ENCODE results near the gene MFAP2.

MFAP2 gene, protein sequence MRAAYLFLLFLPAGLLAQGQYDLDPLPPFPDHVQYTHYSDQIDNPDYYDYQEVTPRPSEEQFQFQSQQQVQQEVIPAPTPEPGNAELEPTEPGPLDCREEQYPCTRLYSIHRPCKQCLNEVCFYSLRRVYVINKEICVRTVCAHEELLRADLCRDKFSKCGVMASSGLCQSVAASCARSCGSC

DNA sequence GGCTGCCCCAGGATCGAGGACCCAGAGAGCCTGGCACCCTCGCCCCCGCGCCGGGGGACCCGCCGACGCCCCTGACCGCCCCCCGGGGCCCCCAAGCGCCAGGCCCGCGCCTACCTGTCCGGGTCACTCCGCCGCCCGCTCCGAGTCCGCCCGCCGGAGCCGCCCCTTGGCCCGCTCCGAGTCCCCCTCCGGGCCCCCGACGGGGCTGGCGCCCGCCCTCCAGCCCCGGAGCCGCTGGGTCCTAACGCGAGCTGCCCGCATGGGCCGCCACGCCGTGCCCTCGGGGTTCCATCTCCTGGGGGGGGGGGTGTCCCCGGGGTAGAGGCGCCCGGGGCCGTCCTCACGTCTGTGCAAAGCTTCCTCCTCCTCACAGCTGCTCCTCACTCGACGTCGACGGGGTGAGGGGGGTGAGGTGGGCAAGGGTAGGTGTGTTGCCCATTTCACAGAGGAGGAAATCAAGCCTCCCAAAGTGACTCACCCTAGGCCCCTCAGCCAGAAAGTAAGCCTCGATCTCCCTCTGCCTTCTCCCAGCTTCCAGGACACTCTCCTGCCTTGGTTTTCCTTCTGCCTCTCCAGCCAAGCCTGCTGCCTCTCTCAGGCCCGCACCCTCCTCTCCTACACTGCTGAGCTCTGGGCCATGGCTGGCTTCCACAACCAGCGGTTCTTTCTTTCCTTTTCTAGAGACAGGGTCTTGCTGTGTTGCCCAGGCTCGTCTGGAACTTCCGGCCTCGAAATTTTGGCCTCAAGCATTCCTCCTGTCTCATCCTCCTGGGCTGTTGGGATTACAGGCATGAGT is at the start of gene MFAP2:
MFAP2 (minus strand) TSS at position 148 of the 796 bp plus-strand sequence. CDS start 2,347 bp downstream, outside the sequence.
- peak; percentile 29 for DNase-seq

DNA sequence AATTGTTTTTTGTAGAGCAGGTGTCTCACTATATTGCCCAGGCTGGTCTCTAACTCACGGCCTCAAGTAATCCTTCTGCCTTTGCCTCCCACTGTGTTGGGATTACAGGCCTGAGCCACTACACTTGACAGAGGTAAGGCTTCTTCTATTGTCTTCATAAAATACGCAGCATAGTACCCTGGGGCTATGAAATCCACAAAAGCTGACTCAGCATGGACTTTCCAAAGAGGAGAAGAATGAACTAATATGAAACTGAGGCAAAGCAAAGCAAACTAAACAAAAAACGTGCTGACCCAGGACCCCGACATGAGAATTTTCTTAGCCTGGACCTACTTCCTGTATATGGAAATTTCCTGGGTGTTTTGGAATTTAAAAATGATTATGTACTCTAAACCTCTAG is 49.8 kb upstream of the MFAP2 start:
- no peak for DNase-seq

- DNase-seq, result no peak
Measured at GRCh38 chr1:17028662-17029188, 48.3 kb upstream of the MFAP2 start.

DNA sequence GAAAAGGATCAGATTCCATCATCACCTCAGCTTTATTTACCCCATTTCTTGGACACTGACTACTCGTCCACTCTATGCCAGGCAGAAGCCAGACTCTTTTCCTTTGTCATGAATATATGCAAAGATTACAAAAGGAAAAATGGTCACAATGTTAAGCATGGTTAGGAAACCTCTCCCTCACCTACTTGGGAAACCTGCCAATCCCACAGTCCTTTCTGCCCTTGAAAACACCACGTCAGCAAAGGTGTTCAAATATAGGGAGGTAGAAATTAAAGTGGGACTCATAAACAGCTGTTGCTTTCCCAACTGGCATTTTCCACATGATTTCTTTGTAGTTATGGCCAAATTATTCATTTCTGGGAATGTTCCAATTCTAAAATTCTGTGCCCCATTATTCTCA is 47.5 kb upstream of the MFAP2 start:
- DNase-seq, result peak; percentile 26

DNA sequence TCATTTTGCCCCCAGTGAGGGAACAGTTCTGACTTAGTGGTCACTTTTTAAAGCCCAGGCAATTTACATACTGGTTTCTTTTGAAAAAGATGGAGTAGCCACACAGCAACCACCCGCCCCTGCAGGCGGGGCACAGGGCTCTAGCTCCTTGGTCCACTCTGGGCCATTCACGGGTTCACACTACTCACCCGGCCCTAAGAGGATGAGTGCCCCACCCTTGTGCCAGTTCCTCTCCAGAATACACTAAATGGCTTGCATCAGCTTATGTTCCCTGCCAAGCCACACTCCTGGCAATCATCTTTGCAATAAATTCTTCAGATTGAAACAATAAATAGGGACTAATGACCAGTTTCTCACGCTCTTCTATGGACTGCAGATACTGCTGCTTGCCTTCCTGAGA is 47.0 kb upstream of the MFAP2 start:
- no peak for DNase-seq

DNA sequence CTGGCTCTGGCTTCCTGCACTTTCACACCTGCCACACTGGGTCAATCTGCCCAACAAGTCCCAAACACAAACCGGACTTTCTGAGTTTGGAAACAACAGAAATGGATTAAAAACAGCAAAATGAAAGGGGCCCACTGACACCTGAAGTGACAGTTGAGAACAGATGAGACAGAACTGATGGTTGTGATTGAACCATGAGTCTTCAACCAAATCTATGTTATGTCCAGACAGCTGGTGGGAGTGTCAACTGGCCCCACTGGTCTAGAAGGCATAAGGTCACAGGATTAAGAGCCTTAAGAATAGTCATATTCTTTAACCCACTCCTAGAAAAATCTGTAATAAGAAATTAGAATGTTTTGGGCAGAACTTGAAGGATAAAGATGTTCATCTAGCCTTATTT is 44.3 kb upstream of the MFAP2 start:
- DNase-seq, result no peak

DNA sequence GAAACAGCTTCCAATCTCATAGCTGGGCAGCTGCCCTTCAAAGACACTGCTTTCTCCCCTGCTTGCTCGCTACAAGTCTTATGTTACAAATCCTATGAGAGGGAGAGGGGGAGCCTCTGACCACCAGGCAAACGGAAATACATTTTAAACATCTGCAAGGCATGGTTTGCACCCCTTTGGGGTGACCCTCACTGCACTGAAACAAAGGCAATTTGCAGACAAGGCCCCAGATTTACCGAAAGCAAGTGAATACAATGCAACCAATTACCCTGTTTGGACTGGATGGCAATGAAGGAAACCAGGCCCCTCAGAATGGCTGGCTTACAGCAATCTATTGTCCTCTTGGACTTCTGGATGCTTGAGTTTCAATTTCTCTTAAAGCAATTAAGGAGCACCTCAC is 43.2 kb upstream of the MFAP2 start:
- DNase-seq, result no peak

- DNase-seq, result no peak
Measured at GRCh38 chr1:17023102-17023501, 42.7 kb upstream of the MFAP2 start.

DNA sequence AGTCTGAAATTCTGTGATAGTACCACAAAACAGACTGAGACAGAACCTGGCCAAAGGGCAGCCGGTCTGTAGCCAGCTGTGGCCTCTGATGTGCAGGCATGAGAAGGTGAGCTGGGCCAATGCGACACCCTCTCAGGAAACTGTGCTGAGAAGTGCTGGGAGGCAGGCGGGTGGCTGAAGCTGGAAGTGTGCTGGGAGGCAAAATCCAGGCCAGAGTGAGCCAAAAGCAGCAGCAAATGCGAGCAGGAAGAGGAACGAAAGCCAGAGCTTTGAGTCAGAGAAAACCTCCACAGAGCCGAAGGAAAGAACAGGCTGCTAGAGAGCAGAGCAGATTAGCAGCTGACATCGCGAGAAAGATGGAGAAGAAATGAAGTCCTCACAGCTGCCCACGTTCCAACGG is 41.5 kb upstream of the MFAP2 start:
- no peak for DNase-seq

DNA sequence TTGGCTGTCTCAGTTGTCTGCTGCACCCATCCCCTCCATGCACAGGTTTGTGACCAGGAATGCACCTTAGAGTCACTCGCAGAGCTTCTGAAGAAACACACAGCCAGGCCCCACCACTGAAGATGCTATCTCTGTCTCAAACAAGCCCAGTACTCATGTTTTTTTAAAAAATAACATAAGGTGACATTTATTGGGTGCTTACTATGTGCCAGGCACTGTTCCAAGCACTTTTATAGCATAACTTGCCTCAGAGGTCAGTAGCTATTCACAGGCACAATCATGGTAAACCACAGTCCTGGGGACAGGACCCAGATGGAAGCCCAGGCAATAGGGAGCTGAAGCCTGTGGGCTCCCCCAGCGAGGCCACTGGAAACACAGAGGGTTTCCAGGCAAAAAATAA is 40.1 kb upstream of the MFAP2 start:
- DNase-seq, result no peak

DNA sequence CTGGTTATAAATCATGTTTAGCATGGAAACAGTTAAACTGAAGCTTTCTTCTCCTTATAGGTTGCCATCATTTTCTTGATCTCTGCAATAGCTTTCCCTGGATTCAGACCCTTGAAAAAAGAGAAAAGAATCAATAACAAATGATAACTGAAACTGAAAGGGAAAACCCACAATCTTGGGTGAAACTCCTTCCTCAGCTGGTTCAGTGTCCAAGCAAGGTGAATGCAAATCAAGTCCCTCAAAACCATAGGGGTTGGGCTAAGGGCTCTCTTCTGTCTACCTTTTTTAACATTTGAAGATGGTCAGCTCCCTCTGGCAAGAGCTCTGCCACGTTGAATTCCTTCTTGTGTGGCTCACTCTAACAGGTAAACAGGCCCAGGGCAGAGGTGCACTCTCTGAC is 38.4 kb upstream of the MFAP2 start:
- no peak for DNase-seq

- no peak for DNase-seq
Measured at GRCh38 chr1:17017435-17017834, 37.0 kb upstream of the MFAP2 start.

- no peak for DNase-seq
Measured at GRCh38 chr1:17016317-17016661, 35.9 kb upstream of the MFAP2 start.

- DNase-seq, result no peak
Measured at GRCh38 chr1:17014671-17015567, 34.5 kb upstream of the MFAP2 start.

DNA sequence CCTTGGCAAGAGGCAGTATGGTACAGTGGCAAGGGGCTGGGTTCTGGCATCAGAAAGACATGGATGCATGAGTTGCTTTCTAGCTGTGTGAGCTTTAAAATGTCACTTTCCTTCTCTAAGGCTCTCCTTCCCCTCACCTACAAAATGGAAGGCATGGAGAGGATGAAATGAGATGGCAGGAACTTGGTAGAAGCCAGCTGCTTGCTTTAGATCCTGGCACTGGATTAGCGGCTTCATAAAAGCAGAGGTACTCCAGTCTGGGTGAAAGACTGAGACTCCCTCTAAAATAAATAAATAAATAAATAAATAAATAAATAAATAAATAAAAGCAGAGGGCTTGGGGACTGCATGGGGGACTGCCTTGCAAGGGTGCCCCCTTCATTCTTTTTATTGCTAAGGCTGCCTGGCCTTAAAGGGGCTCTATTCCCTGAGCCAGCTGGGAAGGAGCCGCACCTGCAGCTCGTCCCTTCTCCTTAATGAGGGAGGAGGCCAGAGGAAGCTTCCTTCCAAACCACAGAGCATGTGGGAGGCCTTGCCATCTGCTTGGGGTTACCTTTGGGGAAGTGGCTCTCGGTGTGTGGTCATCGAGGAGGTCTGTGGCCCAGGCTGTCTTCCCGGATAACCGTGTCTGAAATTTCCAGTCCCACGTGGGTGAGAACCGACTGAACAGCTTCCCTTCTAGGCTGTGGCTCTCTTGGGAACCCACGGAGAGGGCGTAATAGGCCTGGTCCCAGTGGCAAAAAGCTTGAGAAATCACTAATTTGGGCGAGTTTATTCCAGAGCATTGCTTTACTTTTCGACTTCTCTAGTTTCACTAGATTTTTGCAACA is 33.3 kb upstream of the MFAP2 start:
- no peak for DNase-seq

- DNase-seq, result no peak
Measured at GRCh38 chr1:17012775-17013490, 32.5 kb upstream of the MFAP2 start.

DNA sequence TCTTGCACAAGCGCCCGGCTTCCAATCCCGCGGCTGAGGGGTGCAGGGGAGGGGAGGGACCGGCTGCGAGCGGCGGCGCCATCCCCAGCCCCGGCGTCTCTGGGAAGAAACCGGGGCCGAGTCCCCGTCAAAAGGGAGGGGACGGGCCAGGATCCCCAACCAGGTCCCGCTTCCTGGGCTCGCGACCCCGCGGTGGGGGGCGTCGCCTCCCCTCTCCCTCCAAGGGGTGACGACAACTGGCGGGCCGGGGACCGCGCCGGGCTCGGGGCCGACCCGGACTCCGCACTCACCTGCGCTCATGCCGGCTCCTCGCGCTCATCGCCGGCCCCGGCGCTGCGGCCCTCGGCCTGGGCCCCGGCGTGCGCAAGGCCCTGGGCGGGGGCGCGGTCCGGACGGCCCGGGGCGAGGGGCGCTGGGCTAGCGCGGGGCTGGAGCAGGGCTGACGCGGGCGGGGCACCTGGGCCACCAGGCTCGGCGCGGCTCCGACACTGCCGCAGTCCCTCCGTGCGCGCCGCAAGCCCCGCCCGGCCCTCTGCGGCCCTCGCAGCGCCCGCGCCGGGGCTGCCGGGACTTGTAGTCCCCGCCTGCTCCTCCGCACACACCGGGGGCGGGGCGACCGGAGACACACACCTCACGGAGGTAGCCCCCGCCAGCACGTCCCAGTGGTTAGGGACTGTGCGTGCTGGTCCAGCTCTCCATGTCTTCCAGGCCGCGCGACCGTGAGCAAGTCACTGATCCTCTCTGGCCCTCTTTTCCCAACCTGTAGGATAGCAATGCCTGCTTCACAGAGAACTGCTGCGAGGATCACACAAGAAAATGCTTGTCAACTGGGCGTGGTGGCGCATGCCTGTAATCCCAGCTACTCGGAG is 31.3 kb upstream of the MFAP2 start, which contains the start of gene ATP13A2:
ATP13A2 (minus strand) TSS at position 490 of the 869 bp plus-strand sequence; CDS start at position 300, 190 bp downstream.
- DNase-seq, result peak; percentile 86

DNA sequence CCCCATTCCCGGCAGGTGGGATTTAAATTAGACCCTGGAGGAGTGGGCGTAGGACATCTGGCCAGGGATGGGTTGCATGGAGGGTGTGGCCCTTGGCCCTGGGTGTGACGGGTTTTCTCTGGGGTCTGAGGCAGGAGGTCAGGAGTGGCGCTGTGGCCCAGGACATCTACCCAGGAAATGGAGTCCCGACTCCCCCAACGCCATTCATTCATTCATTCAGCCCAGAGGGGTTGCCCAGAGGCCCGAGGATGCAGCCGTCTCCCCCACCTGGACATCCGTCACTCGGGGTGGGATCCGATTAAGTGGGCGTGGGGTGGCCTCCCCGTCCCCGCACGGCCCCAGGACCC is 30.6 kb upstream of the MFAP2 start:
- DNase-seq, result no peak

GRCh38 chr1:17009706-17010105 is 29.3 kb upstream of the MFAP2 start:
- DNase-seq, result no peak

DNA sequence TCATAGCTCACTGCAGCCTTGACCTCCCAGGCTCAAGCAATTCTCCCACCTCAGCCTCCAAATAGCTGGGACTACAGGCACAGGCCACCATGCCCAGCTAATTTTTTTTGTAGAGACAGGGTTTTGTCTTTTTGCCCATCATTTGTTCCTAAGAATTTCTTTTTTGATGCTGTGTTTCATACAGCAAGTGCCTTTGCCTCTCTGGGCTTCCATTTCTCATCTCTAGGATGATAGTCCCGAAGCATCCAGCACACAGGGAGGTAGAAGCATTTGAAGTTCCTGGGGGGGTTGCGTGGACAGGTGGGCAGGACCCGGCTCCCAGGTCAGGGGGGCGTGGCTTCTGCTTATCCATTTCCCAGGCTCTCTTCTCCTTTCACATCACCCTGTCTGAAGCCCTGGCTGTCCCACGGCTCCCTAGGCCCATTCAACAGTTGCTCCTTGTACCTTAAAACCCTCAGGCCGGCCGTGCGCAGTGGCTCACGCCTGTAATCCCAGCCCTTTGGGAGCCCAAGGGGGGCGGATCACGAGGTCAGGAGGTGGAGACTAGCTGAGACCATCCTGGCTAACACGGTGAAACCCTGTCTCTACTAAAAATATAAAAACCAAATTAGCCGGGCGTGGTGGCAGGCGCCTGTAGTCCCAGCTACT is 27.9 kb upstream of the MFAP2 start:
- no peak for DNase-seq
